Fibroblast of mammary gland (primary cell): ENCODE results near the gene RALGPS1.

Experiments
- DNase-seq: peaks from one replicate; pipeline ENCODE4 v3.0.0-alpha.2; 2010; ENCODE audit warnings: low read depth
- H3K4me3 ChIP-seq: 2 replicates; pipeline ENCODE4 v1.5.1; 2011; ENCODE audit warnings: low read depth, mild to moderate bottlenecking, low read length, moderate library complexity; ENCODE audit not compliant: control insufficient read depth
- CTCF ChIP-seq: conservative IDR thresholded peaks from 2 replicates; pipeline ENCODE4 v1.5.1; 2011; ENCODE audit warnings: low read depth, low read length, inconsistent platforms; ENCODE audit not compliant: control insufficient read depth, insufficient read depth

Gene RALGPS1

DNA sequence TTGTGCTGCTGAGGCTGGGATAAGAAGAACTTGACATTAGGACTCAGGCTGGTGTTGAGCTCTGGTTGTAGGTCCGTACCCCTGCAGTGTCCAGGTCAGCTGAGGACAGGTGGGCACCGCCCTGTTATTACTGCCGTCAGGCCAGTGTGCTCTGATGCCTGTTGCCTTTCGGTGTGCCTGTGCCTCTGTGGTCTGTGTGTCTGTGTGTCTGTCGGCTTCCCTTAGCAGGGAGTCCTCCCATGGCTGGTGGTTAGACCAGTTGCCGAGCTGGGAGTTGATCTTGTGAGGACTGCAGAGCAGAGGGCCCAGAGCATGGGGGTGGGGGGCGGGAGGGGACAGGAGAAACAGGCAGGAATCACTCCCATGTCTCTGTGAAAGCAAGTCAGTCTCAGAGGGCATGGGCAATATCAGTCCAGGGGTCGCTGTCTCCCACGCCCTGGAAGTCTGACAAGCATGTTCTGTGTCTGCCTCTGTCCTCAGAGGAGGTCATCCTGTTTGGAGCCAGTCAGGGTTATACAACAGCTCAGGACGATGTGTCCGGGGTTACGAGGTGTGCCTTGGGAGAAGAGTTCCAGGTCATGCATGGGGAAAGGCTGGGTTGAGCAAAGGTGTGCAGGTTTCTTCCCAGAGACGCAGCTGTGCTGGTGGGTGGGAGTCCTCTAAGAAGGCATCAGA lies 282.7 kb downstream of the RALGPS1 start:
- no peak overlapping the region for H3K4me3 ChIP-seq
- no peak for DNase-seq
- no peak for TF ChIP-seq CTCF

GRCh38 chr9:127197861-127198430 lies 283.4 kb downstream of the RALGPS1 start:
- no peak for DNase-seq
- no peak for TF ChIP-seq CTCF
- H3K4me3 ChIP-seq = no peak overlapping the region

DNA sequence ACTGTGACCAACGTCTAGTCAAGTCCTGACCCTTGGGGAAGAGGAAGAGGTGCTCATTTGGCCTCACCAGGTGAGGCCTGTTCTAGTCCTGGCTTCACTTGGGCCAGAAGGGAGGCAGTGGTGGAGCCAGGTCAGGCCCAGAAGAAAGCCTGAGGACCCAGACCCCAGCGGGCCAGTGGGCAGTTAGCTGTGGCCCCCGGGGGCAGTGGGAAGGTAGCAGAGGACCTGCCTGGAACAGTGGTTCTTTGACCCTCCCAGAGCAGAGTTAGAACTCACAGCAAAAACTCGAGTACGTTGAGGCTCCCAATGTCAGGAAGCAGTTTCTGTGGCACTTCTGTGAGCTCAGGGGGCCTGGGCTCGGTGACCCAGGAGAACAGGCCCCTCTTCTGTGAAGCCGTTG lies 284.0 kb downstream of the RALGPS1 start:
- no peak overlapping the region for H3K4me3 ChIP-seq
- DNase-seq = no peak
- no peak for TF ChIP-seq CTCF

- peak; percentile 84 for DNase-seq
- no peak overlapping the region for H3K4me3 ChIP-seq
- peak; percentile 91 for TF ChIP-seq CTCF
These were observed 284.6 kb downstream of the RALGPS1 start for GRCh38 chr9:127199001-127199791.

- H3K4me3 ChIP-seq = no peak overlapping the region
- no peak for DNase-seq
- no peak for TF ChIP-seq CTCF
These were observed 285.7 kb downstream of the RALGPS1 start for GRCh38 chr9:127200106-127200862.

DNA sequence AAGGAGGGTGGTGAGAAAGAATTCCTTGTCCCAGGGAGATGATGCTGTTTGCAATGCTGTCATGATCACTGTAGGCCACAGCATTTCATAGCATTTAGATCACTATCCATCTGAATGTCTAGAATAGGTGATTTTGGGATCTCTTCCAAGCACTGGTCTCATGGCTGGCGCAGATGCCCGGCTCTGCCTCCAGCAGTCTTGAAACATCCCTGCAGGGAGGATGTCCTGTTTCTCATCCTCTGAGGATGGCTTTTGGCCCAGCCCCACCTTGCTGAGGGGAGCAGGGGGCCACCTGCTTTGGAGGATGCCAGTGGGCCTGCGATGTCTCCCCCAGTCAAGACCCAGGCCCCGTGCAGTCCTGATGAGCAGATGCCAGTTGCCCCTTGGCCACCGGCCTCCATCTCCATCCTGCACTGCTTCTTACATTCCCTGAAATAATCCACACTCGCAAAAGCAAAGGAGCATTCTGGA lies 286.5 kb downstream of the RALGPS1 start:
- TF ChIP-seq CTCF = no peak
- no peak for DNase-seq
- no peak overlapping the region for H3K4me3 ChIP-seq
